ENCODE data around the gene ZNF343. TPM values are rescaled to one million over a fixed set of nuclear protein-coding genes. Genes with fewer than 3 reads are reported as not detected.

The ZNF343 gene
- total RNA-seq, 1 experiment from 2014 or later: 3.4 TPM

DNA sequence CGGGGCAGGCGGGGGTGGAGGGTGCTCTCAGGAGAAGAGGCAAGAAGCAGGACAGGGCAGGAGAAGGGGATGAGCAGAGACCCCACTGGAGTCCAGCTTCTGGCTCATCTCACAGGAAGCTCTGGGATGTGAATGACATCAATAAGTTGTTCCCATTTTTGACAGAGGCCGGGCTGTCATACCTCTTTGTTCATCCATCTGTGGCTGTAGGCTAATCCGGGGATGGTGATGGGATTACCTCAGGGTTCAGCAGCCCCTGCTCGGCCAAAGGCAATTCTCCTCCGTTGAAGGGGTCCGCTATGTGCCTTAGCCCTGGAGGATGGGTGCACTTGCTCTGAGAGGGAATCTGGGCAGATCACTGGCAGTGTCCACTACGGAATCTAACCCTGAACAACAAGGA, 24.4 kb upstream of the ZNF343 start:
- H3K27ac ChIP-seq (ENCODE audit: insufficient read length, low read depth, low read length): no peak overlapping the region
- no peak overlapping the region for H2AFZ ChIP-seq (ENCODE audit: low read length)
- Mint-ChIP-seq H3K9me3 (no peaks in the 10 kb centered on the region), H3K4me3 (no peak overlapping the region), H3K4me1 (peaks cover 13 to 22% of the 10 kb centered on the region in 2 experiments), H3K36me3 (ENCODE audit: insufficient read depth in 1 of 3, low read depth in 3 of 3) (no peaks in the 10 kb centered on the region), H3K27me3 (ENCODE audit: low read depth) (peaks cover 85% of the 10 kb centered on the region), H3K27ac (no peak overlapping the region; a peak in 1 of 7 replicates)
- DNase-seq: no peak
- no peaks in the 10 kb centered on the region; the same call in 1 of the 2 replicates for H3K27me3 ChIP-seq (ENCODE audit: insufficient read depth, low read length)
- H3K56ac ChIP-seq (ENCODE audit: insufficient read length, low read depth, low read length): no peak overlapping the region
- no peak overlapping the region for H3K4ac ChIP-seq (ENCODE audit: low read depth, low read length)
- no peaks in the 10 kb centered on the region for H3K79me2 ChIP-seq (ENCODE audit: insufficient read depth, low read length)
- H3K4me1 ChIP-seq (ENCODE audit: insufficient read depth, low read length): no peaks in the 10 kb centered on the region
- no peak overlapping the region for H4K8ac ChIP-seq (replicated peaks; ENCODE audit: insufficient read length, low read depth, low read length)
- no peaks in the 10 kb centered on the region for H4K20me1 ChIP-seq (ENCODE audit: control insufficient read depth, insufficient read depth, insufficient read length)
- H3K14ac ChIP-seq (ENCODE audit: insufficient read depth, low read length): no peak overlapping the region
- no CpG with 5 or more reads among the region's 8 CpGs for WGBS (ENCODE audit: extremely low coverage, insufficient read length, low lambda C conversion rate)
- no peak overlapping the region for H2BK120ac ChIP-seq (ENCODE audit: low read depth, low read length, poor library complexity, severe bottlenecking)
- H3K4me2 ChIP-seq (ENCODE audit: insufficient read depth, insufficient read length, low read length): no peak overlapping the region
- no peaks in the 10 kb centered on the region for H3K9me3 ChIP-seq (ENCODE audit: control insufficient read depth, low read depth, low read length)
- no peak overlapping the region for H3T11ph ChIP-seq (ENCODE audit: low read length)
- H3K79me1 ChIP-seq (ENCODE audit: insufficient read depth, low read depth, low read length, poor library complexity, severe bottlenecking): no peaks in the 10 kb centered on the region
- H4K5ac ChIP-seq (ENCODE audit: insufficient read length, low read depth, low read length): no peak overlapping the region
- no peaks in the 10 kb centered on the region for H3K23me2 ChIP-seq (ENCODE audit: insufficient read length, low read depth, low read length, poor library complexity, severe bottlenecking)
- no peak overlapping the region for H3K23ac ChIP-seq (ENCODE audit: insufficient read length, low read depth, low read length)
- no peak overlapping the region for H2BK5ac ChIP-seq (ENCODE audit: insufficient read length, low read length)
- H3K18ac ChIP-seq (ENCODE audit: insufficient read length, low read depth, low read length): no peak overlapping the region
- H3K9ac ChIP-seq (ENCODE audit: extremely low read depth, insufficient read length, low read length): no peak overlapping the region
- H2BK15ac ChIP-seq (ENCODE audit: low read depth, low read length): no peak overlapping the region
- H2BK20ac ChIP-seq (ENCODE audit: low read depth, low read length, poor library complexity, severe bottlenecking): no peak overlapping the region
- no peak overlapping the region for H2AK5ac ChIP-seq (ENCODE audit: insufficient read length, low read length)
- H4K91ac ChIP-seq (ENCODE audit: insufficient read length, low read depth, low read length): no peak overlapping the region
- no peak overlapping the region for H2BK12ac ChIP-seq (ENCODE audit: insufficient read length, low read depth, low read length)
- TF ChIP-seq, protein P1, sequence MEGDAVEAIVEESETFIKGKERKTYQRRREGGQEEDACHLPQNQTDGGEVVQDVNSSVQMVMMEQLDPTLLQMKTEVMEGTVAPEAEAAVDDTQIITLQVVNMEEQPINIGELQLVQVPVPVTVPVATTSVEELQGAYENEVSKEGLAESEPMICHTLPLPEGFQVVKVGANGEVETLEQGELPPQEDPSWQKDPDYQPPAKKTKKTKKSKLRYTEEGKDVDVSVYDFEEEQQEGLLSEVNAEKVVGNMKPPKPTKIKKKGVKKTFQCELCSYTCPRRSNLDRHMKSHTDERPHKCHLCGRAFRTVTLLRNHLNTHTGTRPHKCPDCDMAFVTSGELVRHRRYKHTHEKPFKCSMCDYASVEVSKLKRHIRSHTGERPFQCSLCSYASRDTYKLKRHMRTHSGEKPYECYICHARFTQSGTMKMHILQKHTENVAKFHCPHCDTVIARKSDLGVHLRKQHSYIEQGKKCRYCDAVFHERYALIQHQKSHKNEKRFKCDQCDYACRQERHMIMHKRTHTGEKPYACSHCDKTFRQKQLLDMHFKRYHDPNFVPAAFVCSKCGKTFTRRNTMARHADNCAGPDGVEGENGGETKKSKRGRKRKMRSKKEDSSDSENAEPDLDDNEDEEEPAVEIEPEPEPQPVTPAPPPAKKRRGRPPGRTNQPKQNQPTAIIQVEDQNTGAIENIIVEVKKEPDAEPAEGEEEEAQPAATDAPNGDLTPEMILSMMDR (conservative IDR thresholded peaks at IDR 0.05): no peak
